ENCODE results near the gene IL31RA.
"Not testable (repeated sequence)": the region's sequence is repeated elsewhere in the genome, so short reads cannot be mapped to it uniquely, and the experiment has no call there.

IL31RA gene

GRCh38 chr5:55850839-55851674, at the start of gene IL31RA:
IL31RA (plus strand) TSS chr5:55851357; CDS start chr5:55851571, 214 bp downstream.
- DNase-seq (ENCODE audit: low read depth, low spot score), result peak; percentile 60

- not testable (repeated sequence) for DNase-seq (ENCODE audit: low read depth, low spot score)
These were observed 42.3 kb upstream of the IL31RA start for GRCh38 chr5:55808814-55809213.

- DNase-seq (ENCODE audit: low read depth, low spot score), result not testable (repeated sequence)
These were observed 35.2 kb upstream of the IL31RA start for GRCh38 chr5:55815939-55816338.

- peak; percentile 47 for DNase-seq (ENCODE audit: low read depth, low spot score)
These were observed 34.8 kb upstream of the IL31RA start for GRCh38 chr5:55816342-55816741.

- DNase-seq (ENCODE audit: low read depth, low spot score), result no peak
These were observed 34.1 kb upstream of the IL31RA start for GRCh38 chr5:55817030-55817429.

- DNase-seq (ENCODE audit: low read depth, low spot score), result no peak
These were observed 30.7 kb upstream of the IL31RA start for GRCh38 chr5:55820488-55820887.

GRCh38 chr5:55821731-55822512, 29.2 kb upstream of the IL31RA start:
- peak; percentile 5 for DNase-seq (ENCODE audit: low read depth, low spot score)

- no peak for DNase-seq (ENCODE audit: low read depth, low spot score)
These were observed 27.9 kb upstream of the IL31RA start for GRCh38 chr5:55823151-55823796.

GRCh38 chr5:55829956-55830355, 21.2 kb upstream of the IL31RA start:
- no peak for DNase-seq (ENCODE audit: low read depth, low spot score)

- DNase-seq (ENCODE audit: low read depth, low spot score), result no peak
These were observed 18.7 kb upstream of the IL31RA start for GRCh38 chr5:55832446-55832845.

- no peak for DNase-seq (ENCODE audit: low read depth, low spot score)
These were observed 15.0 kb upstream of the IL31RA start for GRCh38 chr5:55836191-55836590.

GRCh38 chr5:55841976-55842375, 9.2 kb upstream of the IL31RA start:
- no peak for DNase-seq (ENCODE audit: low read depth, low spot score)

- DNase-seq (ENCODE audit: low read depth, low spot score), result no peak
These were observed 3.3 kb upstream of the IL31RA start for GRCh38 chr5:55847837-55848236.

- no peak for DNase-seq (ENCODE audit: low read depth, low spot score)
These were observed 2.4 kb upstream of the IL31RA start for GRCh38 chr5:55848783-55849182.

GRCh38 chr5:55851675-55851979, 470 bp downstream of the IL31RA start:
- no peak for DNase-seq (ENCODE audit: low read depth, low spot score)

- DNase-seq (ENCODE audit: low read depth, low spot score), result no peak
These were observed 1.3 kb downstream of the IL31RA start for GRCh38 chr5:55852503-55852902.

GRCh38 chr5:55853041-55853670, 2.0 kb downstream of the IL31RA start:
- no peak for DNase-seq (ENCODE audit: low read depth, low spot score)

- no peak for DNase-seq (ENCODE audit: low read depth, low spot score)
These were observed 2.7 kb downstream of the IL31RA start for GRCh38 chr5:55853818-55854217.

GRCh38 chr5:55855509-55855908, 4.4 kb downstream of the IL31RA start:
- no peak for DNase-seq (ENCODE audit: low read depth, low spot score)

GRCh38 chr5:55856516-55857246, 5.5 kb downstream of the IL31RA start:
- no peak for DNase-seq (ENCODE audit: low read depth, low spot score)

GRCh38 chr5:55857247-55857640, 6.1 kb downstream of the IL31RA start:
- DNase-seq (ENCODE audit: low read depth, low spot score), result no peak
